Activated CD8-positive, alpha-beta memory T cell treated with anti-CD3 and anti-CD28 coated beads, Interleukin-2, amount 10 ng/mL, durations not matched to agents 7 days and 5 days (primary cell): ENCODE data around the gene ADK. TPM values are rescaled to one million over a fixed set of nuclear protein-coding genes. Genes with fewer than 3 reads are reported as not detected.

Source experiments
- ATAC-seq: fragments of 150-1000 bp; cut with Tn5 transposase; one replicate; pipeline ENCODE4 v1.10.0; 2021; ENCODE audit warnings: moderate library complexity
- CTCF ChIA-PET: fragments of 350-600 bp; sonication (Branson Sonifier 250); formaldehyde crosslinking; loops from one replicate; lab custom pipeline; 2021; ENCODE audit warnings: antibody characterized with exemption; lab: Charles Lee
- DNase-seq: peaks from one replicate; pipeline ENCODE4 v3.0.0-alpha.2; 2020
- H3K27ac Mint-ChIP-seq: one replicate; pipeline ENCODE4 v1.8.0; 2021; ENCODE audit warnings: mild to moderate bottlenecking, mixed read lengths
- H3K27me3 Mint-ChIP-seq: one replicate; pipeline ENCODE4 v1.8.0; 2021; ENCODE audit warnings: mixed read lengths
- H3K36me3 Mint-ChIP-seq: one replicate; pipeline ENCODE4 v1.8.0; 2021; ENCODE audit warnings: mild to moderate bottlenecking, mixed read lengths
- H3K4me1 Mint-ChIP-seq: one replicate; pipeline ENCODE4 v1.8.0; 2021; ENCODE audit warnings: mixed read lengths
- H3K4me3 Mint-ChIP-seq: one replicate; pipeline ENCODE4 v1.8.0; 2021; ENCODE audit warnings: mild to moderate bottlenecking, moderate library complexity, mixed read lengths
- H3K9me3 Mint-ChIP-seq: one replicate; pipeline ENCODE4 v1.8.0; 2022; ENCODE audit warnings: low read depth, mixed read lengths
- total RNA-seq, 2 experiments: library from RNA; stranded (reverse); gene quantifications; one replicate each; pipeline ENCODE4 v1.2.3, GENCODE V29; 2021

The ADK gene
- total RNA-seq, 2 experiments from 2014 or later, result 38.3 to 46.2 TPM

DNA sequence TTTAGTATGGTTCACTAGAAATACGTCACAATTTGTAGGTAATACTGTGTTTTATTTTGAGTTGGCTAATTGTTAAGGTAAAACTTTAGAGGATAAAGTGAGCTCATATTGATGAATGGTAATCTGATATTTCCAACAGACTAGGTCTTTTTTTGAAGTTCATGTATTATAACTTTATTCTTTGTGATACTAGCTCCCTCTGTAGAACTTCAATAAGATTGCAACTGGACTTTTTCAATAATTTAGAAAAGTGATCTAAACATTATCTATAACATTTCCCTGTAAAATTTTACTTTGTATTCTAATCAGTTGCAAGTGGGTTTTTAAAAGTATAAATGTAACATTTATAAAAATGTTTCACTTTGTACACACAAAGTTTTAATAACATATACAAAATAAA is 83.5 kb downstream of the ADK start:
- Mint-ChIP-seq H3K9me3 (no peaks in the 10 kb centered on the region), H3K4me1 (no peaks in the 10 kb centered on the region), H3K36me3 (peaks cover 1% of the 10 kb centered on the region), H3K27ac (no peak overlapping the region), H3K27me3 (no peaks in the 10 kb centered on the region), H3K4me3 (no peak overlapping the region)
- DNase-seq (no peak), ATAC-seq (no peak)
- CTCF ChIA-PET, result interaction anchor here (0.7 to 3.2 kb wide), 9 partner anchors 9 to 355 kb away, joined by 3 to 15 read pairs (median 6); partner anchors contain the start of genes ADK and AP3M1

DNA sequence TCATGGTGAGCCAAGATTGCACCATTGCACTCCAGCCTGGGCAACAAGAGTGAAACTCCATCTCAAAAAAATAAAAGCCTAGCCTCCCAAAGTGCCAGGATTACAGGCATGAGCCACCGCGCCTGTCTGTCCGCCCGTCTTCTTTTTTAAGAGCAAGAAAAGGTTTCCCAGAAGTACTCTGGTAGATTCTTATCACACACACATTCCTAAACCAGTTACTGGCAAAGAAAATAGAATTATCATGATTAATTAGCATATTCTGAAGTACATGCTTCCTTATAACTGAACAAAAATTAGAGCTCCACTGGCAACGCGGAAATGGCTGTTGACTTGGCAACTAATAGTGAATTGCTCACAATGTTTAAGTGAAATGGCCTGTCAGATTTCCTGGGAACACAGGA is 87.0 kb downstream of the ADK start:
- Mint-ChIP-seq H3K36me3 (no peaks in the 10 kb centered on the region), H3K4me1 (no peaks in the 10 kb centered on the region), H3K27ac (no peak overlapping the region), H3K27me3 (no peaks in the 10 kb centered on the region), H3K9me3 (no peaks in the 10 kb centered on the region), H3K4me3 (no peak overlapping the region)
- ATAC-seq (no peak), DNase-seq (no peak)
- CTCF ChIA-PET, result no interaction called here

DNA sequence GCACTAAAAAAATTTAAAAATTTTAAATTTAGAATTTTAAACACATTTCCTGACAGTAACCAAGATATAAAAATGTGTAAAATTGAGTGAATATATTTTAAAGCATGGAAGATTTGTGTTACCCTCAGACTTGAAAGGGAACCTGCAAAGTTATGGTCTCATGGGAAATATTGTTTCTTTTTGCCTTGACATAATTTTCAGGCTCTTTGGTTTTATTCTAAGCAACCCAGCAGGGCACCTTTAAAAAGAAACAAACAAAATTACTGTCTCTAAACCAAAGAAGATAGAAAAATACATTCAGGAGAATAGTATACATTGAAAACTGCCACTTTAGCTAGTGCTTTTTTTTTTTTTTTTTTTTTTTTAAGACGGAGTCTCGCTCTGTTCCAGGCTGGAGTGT is 87.5 kb downstream of the ADK start:
- CTCF ChIA-PET, result interaction anchor here (1.7 kb wide), 1 partner anchor 862 kb away, joined by 6 read pairs; no protein-coding TSS in a partner anchor
- Mint-ChIP-seq H3K4me3 (no peak overlapping the region), H3K36me3 (no peaks in the 10 kb centered on the region), H3K4me1 (no peaks in the 10 kb centered on the region), H3K27ac (no peak overlapping the region), H3K9me3 (no peaks in the 10 kb centered on the region), H3K27me3 (no peaks in the 10 kb centered on the region)
- no peak for DNase-seq
- ATAC-seq, result no peak

DNA sequence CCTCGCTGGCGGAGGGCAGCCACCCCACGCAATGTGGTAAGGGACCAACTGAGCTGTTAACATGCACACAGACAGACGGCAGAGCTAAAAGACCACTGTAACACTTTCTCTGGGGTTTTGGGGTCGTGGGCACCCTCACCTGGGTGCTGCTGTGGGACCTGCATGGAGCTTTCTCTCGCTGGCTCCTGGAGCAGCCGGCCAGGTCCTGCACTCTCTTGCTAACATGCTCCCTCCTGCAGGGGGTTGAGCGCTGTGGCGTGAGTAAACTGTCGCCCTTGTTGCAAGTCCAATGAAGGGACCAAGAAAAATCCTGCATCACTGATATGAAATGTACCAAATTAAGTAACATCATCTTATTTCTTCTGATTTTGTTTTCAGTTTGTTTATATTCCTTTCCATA is 92.0 kb downstream of the ADK start:
- DNase-seq, result no peak
- Mint-ChIP-seq H3K4me1 (no peaks in the 10 kb centered on the region), H3K4me3 (no peak overlapping the region), H3K36me3 (peaks cover 2% of the 10 kb centered on the region), H3K27me3 (no peaks in the 10 kb centered on the region), H3K27ac (no peak overlapping the region), H3K9me3 (no peaks in the 10 kb centered on the region)
- no peak for ATAC-seq
- CTCF ChIA-PET, result interaction anchor here (0.9 to 3.6 kb wide), 8 partner anchors 8 to 857 kb away, joined by 3 to 15 read pairs (median 4); a partner anchor contains a TSS

DNA sequence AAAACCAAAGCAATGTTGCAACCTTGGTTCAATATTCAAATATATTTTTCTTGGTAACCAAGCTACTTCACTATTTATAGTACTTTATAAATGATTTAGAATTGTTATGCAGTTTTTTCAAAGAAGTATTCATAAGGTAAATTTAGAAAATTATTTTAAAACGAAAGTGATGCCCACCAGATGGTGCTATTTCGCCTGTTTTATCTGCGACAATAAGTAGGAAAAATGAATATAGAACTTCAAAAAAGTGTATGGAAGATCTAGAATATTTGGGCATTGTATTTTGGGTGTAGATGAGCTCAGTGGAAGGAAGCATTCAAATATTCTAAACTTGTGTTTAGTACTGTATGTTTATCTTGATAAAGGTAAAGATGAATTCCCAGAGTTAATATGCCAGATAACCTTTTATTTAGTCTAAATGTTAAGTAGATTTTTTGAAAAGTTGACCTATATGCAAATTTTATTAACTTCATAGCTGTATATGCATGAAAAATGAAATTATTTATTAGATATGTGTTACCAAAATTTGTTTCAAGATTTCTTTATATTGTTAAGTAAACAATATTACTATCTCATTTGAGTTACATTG is 93.2 kb downstream of the ADK start:
- no peaks in the 10 kb centered on the region for H3K27me3 Mint-ChIP-seq
- no peaks in the 10 kb centered on the region for H3K4me1 Mint-ChIP-seq
- H3K27ac Mint-ChIP-seq, result no peak overlapping the region
- H3K4me3 Mint-ChIP-seq, result no peak overlapping the region
- H3K36me3 Mint-ChIP-seq, result peaks cover 2% of the 10 kb centered on the region
- ATAC-seq (no peak), DNase-seq (no peak)
- no peaks in the 10 kb centered on the region for H3K9me3 Mint-ChIP-seq
- CTCF ChIA-PET, result interaction anchor here (0.7 to 3.6 kb wide), 25 partner anchors 8 to 993 kb away, joined by 3 to 15 read pairs (median 4); partner anchors contain the start of genes COMTD1 and KAT6B

DNA sequence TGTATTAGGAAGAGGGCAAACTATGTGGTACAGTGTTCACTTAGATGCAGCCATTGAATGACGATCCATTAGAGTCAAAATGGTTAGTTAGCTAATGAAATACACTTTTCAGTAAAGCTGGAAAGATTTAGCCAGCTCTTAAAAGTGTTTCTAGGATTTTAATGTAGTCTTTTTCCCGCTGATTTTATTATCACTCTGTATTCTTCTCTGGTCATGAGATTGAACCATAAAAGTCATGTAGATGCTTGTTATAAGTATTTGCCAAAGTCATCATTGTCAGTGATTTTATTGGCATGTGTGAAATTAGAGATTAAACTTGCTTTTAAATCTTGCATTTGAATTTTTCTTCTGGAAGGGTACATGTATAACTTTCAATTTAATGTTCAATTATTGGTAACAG is 93.8 kb downstream of the ADK start:
- no peaks in the 10 kb centered on the region for H3K9me3 Mint-ChIP-seq
- no peaks in the 10 kb centered on the region for H3K27me3 Mint-ChIP-seq
- DNase-seq (no peak), ATAC-seq (no peak)
- H3K4me1 Mint-ChIP-seq, result no peaks in the 10 kb centered on the region
- no peak overlapping the region for H3K4me3 Mint-ChIP-seq
- peaks cover 2% of the 10 kb centered on the region for H3K36me3 Mint-ChIP-seq
- no peak overlapping the region for H3K27ac Mint-ChIP-seq
- CTCF ChIA-PET, result interaction anchor here (0.7 to 3.6 kb wide), 17 partner anchors 10 to 992 kb away, joined by 3 to 15 read pairs (median 4); partner anchors contain the start of genes COMTD1 and KAT6B

DNA sequence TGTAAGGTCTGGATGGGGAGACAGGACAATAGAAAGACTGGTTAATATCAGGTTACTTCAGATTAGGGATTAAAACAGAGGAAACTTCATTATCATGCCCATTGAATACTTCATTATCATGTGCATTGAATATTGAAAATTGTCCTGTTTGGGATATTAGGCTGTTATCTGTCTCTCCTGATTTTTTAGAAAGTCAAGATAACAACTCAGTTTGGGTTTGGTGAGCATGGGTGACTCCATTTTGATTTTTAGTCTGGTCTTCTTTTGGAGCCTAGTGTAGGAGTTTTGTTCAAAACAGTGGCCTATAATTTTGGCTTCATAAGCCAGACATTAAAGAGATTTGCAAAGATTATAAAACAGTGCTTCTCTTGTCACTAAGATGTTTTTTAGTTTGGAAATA is 95.5 kb downstream of the ADK start:
- CTCF ChIA-PET, result interaction anchor here (0.8 to 1.0 kb wide), 3 partner anchors 9 to 964 kb away, joined by 3 read pairs; partner anchors contain the start of gene VDAC2
- no peak overlapping the region for H3K27ac Mint-ChIP-seq
- no peaks in the 10 kb centered on the region for H3K27me3 Mint-ChIP-seq
- ATAC-seq, result no peak
- no peaks in the 10 kb centered on the region for H3K4me1 Mint-ChIP-seq
- H3K9me3 Mint-ChIP-seq, result no peaks in the 10 kb centered on the region
- H3K4me3 Mint-ChIP-seq, result no peak overlapping the region
- H3K36me3 Mint-ChIP-seq, result peaks cover 2% of the 10 kb centered on the region
- no peak for DNase-seq

DNA sequence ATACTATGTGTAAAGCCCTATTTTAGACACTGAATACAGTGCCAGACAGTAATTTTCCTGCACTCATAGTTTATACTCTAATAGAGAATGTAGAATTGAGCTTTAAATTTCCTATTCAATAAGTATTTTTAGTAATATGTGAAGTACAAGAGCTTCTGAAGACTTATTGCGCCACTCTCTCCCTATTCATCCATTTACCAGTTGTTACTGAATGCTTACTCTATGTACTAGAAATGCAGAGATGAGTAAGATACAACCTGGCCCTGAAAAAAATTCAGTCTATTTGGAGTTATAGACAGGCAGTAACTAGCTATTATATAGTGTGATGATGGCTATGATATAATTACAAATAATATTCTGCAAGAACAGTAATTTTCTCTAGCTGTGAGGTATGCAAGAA is 98.8 kb downstream of the ADK start:
- Mint-ChIP-seq H3K27me3 (no peaks in the 10 kb centered on the region), H3K9me3 (no peaks in the 10 kb centered on the region), H3K36me3 (no peaks in the 10 kb centered on the region), H3K4me1 (no peaks in the 10 kb centered on the region), H3K4me3 (no peak overlapping the region), H3K27ac (no peak overlapping the region)
- ATAC-seq (no peak), DNase-seq (no peak)
- CTCF ChIA-PET, result no interaction called here

DNA sequence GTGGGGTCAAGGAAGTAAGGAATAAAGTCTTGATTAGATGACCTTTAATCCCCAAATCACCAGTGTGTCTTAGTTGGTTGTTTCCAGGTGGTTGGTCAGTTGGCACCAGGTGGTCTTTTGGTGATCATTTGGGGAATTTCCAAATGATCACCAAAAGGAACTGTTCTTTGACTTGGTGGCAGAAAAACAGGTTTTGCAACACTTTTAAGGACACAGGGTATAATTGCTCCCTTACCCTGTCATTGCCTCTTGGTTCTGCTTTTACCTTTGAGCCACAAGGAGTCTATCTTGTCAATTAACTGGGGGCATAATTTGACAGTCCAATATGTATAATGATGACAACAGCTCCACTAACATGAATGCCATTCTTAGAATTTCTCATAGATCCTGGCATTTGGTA is 104.2 kb downstream of the ADK start:
- no peak overlapping the region for H3K27ac Mint-ChIP-seq
- DNase-seq (no peak), ATAC-seq (no peak)
- no peaks in the 10 kb centered on the region for H3K4me1 Mint-ChIP-seq
- CTCF ChIA-PET, result interaction anchor here (0.8 kb wide), 1 partner anchor 845 kb away, joined by 3 read pairs; no protein-coding TSS in a partner anchor
- no peaks in the 10 kb centered on the region for H3K9me3 Mint-ChIP-seq
- H3K36me3 Mint-ChIP-seq, result peaks cover 2% of the 10 kb centered on the region
- no peak overlapping the region for H3K4me3 Mint-ChIP-seq
- H3K27me3 Mint-ChIP-seq, result no peaks in the 10 kb centered on the region

DNA sequence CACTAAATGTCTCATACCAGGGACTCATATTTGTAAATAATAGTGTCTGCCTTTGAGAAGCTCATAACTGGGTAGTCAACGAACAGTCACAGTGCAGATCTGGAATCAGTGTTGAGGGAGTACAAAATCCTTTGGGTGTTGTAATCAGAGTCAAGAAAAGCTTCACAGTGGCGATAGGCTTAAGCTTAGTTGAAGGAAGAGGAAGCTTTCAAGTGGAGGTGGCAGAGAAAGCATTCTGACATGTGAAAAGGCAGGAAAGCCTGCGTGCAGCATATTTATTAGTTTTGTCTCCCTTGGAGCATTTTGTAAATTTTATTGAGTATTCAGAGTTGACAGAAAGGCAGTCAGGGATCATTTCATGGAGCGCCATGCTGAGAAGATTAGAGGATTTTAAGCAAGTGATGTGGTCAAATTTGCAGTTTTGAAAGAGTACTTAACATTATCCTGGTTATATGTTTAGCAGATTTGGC is 104.9 kb downstream of the ADK start:
- Mint-ChIP-seq H3K4me3 (no peak overlapping the region), H3K4me1 (no peaks in the 10 kb centered on the region), H3K9me3 (no peaks in the 10 kb centered on the region), H3K27me3 (no peaks in the 10 kb centered on the region), H3K36me3 (peaks cover 2% of the 10 kb centered on the region), H3K27ac (no peak overlapping the region)
- CTCF ChIA-PET, result interaction anchor here (0.7 to 0.8 kb wide), 2 partner anchors 9 to 844 kb away, joined by 3 read pairs; no protein-coding TSS in a partner anchor
- no peak for ATAC-seq
- no peak for DNase-seq

DNA sequence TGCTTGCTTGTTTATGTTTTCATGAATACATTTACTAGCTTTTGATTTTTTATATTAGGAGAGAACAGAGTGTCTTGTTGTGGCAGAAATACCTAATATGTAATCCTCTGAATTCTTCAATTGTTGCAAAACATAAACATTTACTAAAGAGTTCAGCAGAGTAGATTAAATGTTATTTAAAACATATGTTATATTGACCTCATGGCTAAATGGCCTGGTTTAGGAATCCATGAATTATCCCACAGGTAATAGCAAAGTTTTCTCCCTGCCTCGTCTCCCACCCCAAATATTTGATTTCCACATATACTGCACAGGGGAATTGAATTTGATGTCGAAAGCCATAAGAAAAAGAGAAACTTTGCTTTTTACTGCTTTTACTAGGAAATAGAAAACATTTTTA is 111.8 kb downstream of the ADK start:
- no peaks in the 10 kb centered on the region for H3K27me3 Mint-ChIP-seq
- no peak for ATAC-seq
- H3K4me3 Mint-ChIP-seq, result no peak overlapping the region
- H3K4me1 Mint-ChIP-seq, result peaks cover 6% of the 10 kb centered on the region
- no peak overlapping the region for H3K27ac Mint-ChIP-seq
- no peak for DNase-seq
- H3K36me3 Mint-ChIP-seq, result no peaks in the 10 kb centered on the region
- no peaks in the 10 kb centered on the region for H3K9me3 Mint-ChIP-seq
- CTCF ChIA-PET, result interaction anchor here (1.2 to 2.5 kb wide), 2 partner anchors 476 to 973 kb away, joined by 3 to 6 read pairs; partner anchors contain the start of gene COMTD1

DNA sequence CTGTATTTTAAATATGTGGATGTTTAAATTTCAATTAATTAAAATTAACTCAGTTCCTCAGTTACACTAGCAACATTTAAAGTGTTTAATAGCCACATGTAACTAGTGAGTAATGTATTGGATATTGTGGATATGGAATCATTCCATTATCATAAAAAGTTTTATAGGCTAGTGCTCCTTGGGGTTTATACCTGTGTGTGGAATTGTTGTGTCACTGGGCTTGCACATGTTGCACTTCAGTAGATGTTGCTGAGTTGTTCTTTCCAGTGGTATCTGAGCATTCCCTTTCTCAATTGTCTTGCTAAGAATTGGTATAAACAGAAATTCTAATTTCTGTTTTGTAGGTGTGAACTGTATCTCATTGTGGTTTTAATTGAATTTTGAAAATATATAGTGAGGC is 113.0 kb downstream of the ADK start:
- Mint-ChIP-seq H3K27ac (no peak overlapping the region), H3K9me3 (no peaks in the 10 kb centered on the region), H3K4me1 (peaks cover 6% of the 10 kb centered on the region), H3K27me3 (no peaks in the 10 kb centered on the region), H3K36me3 (no peaks in the 10 kb centered on the region), H3K4me3 (no peak overlapping the region)
- ATAC-seq, result no peak
- CTCF ChIA-PET, result no interaction called here
- no peak for DNase-seq

DNA sequence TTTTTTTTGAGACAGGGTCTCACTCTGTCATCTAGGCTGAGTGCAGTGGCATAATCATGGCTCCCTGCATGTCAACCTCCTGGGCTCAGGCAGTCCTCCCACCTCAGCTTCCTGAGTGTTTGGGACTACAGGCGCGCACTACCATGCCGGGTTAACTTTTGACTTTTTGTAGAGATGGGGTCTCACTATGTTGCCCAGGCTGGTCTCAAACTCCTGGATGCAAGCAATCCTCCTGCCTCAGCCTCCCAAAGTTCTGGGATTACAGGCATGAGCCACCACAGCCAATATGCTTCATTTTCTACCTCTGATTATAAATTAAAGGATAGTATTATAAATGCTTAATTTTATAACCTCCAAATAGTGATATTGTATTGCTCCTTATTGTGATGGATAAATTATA is 121.3 kb downstream of the ADK start:
- Mint-ChIP-seq H3K27me3 (no peaks in the 10 kb centered on the region), H3K4me1 (no peaks in the 10 kb centered on the region), H3K27ac (no peak overlapping the region), H3K36me3 (no peaks in the 10 kb centered on the region), H3K9me3 (no peaks in the 10 kb centered on the region), H3K4me3 (no peak overlapping the region)
- CTCF ChIA-PET, result no interaction called here
- DNase-seq (no peak), ATAC-seq (no peak)

DNA sequence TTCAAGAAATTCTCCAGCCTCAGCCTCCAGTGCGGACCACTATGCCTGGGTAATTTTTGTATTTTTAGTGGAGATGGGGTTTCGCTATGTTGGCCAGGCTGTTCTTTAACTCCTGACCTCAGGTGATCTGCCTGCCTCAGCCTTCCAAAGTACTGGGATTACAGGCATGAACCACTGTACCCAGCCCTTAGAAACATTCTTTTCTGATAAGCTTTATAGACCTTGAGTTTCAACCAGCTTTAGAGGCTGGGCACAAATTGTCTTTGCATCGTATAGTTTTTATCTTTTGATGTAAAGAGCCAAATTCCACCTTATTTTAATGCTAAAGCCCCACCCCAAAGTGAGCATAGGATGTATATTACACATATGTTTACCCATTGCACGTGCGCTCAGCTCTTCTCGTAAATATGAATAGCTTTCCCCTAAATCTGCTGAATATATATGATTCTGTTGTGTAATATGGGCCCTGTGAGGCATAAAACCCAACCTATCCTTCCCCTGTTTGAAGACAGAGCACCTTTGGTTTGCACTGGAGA is 124.8 kb downstream of the ADK start:
- no peak for DNase-seq
- CTCF ChIA-PET, result interaction anchor here (0.8 to 0.9 kb wide), 2 partner anchors 10 to 820 kb away, joined by 3 to 4 read pairs; no protein-coding TSS in a partner anchor
- Mint-ChIP-seq H3K27me3 (no peaks in the 10 kb centered on the region), H3K27ac (no peak overlapping the region), H3K36me3 (peaks cover 14% of the 10 kb centered on the region), H3K4me1 (no peaks in the 10 kb centered on the region), H3K4me3 (no peak overlapping the region), H3K9me3 (no peaks in the 10 kb centered on the region)
- ATAC-seq, result no peak
